ENCODE results near the gene MPPED1. TPM values are rescaled to one million over a fixed set of nuclear protein-coding genes. Genes with fewer than 3 reads are reported as not detected.

MPPED1 gene
- total and polyA plus RNA-seq, 2 of the 13 experiments (the other 11 are each of a cell fraction or from before 2014, with no cell fraction given) = 0.77 TPM; not detected in 1

- TF ChIP-seq FOXO4 (CRISPR knock-in tag; conservative IDR thresholded peaks at IDR 0.05) = 0 out of 2 replicates have a peak, but pooled peaks have one; percentile 14
- no peak for TF ChIP-seq RFX3 (CRISPR knock-in tag; IDR thresholded peaks at IDR 0.05)
- TF ChIP-seq RXRB (CRISPR knock-in tag; IDR thresholded peaks at IDR 0.05; ENCODE audit: borderline replicate concordance) = peak; percentile 56; the same call in 1 of the 2 replicates
- TF ChIP-seq PATZ1 (CRISPR knock-in tag; IDR thresholded peaks at IDR 0.05) = peak; percentile 88
- TF ChIP-seq PHF21A (CRISPR knock-in tag; IDR thresholded peaks at IDR 0.05) = peak; percentile 43
- peak; percentile 82; the same call in 1 of the 2 replicates for TF ChIP-seq TFAP4 (IDR thresholded peaks at IDR 0.05; ENCODE audit: borderline replicate concordance, low read depth)
- 0 out of 2 replicates have a peak, but pooled peaks have one; percentile 23 for TF ChIP-seq DRAP1 (CRISPR knock-in tag; IDR thresholded peaks at IDR 0.05)
- TF ChIP-seq ZNF746 (CRISPR knock-in tag; IDR thresholded peaks at IDR 0.05) = 0 out of 2 replicates have a peak, but pooled peaks have one; percentile 20
- 0 out of 4 replicates have a peak, but pooled peaks of 1 of the 2 experiments have one; percentile 10 for TF ChIP-seq REST (IDR thresholded peaks at IDR 0.05; ENCODE audit: borderline replicate concordance in 1 of 2, low read depth in 1 of 2, low read length in 2 of 2)
- peak; percentile 22 for TF ChIP-seq STAG1 (CRISPR knock-in tag; IDR thresholded peaks at IDR 0.05)
- no peak for TF ChIP-seq ZNF558 (CRISPR knock-in tag; IDR thresholded peaks at IDR 0.05; ENCODE audit: borderline replicate concordance)
- no peak for TF ChIP-seq ELK4 (CRISPR knock-in tag; IDR thresholded peaks at IDR 0.05; ENCODE audit: borderline replicate concordance)
- TF ChIP-seq PAXIP1 (CRISPR knock-in tag; conservative IDR thresholded peaks at IDR 0.05) = peak; percentile 78
- TF ChIP-seq ZNF761 (CRISPR knock-in tag; conservative IDR thresholded peaks at IDR 0.05) = no peak
Measured at GRCh38 chr22:43389227-43389836, 22.5 kb upstream of the MPPED1 start (continued).
